SK-N-MC (cell line): ENCODE data around the gene ASB5.

Experiments
- EZH2 ChIP-seq: fragments of 200-600 bp; sonication (generic); IDR thresholded peaks from one replicate; pipeline ENCODE4 v1.6.1; 2017; ENCODE audit warnings: antibody characterized with exemption
- FOXP2 ChIP-seq: optimal IDR thresholded peaks from 2 replicates; pipeline ENCODE3; 2011; ENCODE audit warnings: mild to moderate bottlenecking, moderate library complexity; ENCODE audit not compliant: insufficient read depth; ENCODE audit errors: extremely low read length, control extremely low read depth

DNA sequence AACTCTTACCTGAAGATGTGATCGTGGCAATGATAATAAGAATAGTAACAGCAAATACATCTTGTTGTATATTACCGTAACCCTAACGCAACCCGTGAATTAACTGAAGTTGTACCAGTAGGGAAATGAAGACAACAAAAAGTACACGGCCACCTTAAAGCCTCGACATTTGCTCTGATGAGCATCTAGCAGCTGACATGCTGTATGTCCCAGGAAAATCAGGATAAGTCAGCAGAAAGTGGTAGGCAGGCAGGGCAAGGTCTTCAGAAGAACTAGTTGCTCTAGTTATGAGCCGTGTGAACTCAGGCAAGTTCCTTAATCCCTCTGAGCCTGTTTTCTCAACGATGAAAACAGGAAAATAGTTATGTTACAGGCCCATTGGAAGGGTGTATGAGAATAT, 7.7 kb upstream of the ASB5 start:
- TF ChIP-seq FOXP2 (no peak), EZH2 (no peak)
